ENCODE results near the gene NPM3.

Gene NPM3

DNA sequence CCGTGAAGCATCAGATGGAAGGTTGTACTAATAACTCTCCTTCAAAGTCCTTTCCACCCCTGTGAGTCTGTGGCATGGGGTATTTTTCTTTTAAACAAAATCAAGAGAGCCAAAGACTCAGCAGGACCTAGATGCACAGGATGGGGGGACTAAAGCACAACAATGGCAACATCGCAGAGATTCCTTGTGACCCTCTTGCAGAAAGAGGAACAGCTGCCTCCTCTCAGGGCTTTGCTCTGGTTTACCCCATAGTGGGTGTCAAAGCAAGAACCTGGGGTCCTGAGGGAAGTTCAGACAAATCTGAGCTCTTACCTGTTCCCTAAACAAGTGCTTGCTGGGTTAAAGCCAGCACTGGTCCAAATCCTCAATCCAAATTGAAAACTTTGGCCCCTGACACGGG, 46.6 kb downstream of the NPM3 start:
- DNase-seq = no peak
- Histone ChIP-seq H3K27me3 (replicated peaks; ENCODE audit: insufficient read depth, low read length) (no peaks in the 10 kb centered on the region), H4K20me1 (ENCODE audit: insufficient read depth, low read length) (no peaks in the 10 kb centered on the region), H3K9me2 (replicated peaks; ENCODE audit: insufficient read depth, low read length) (no peaks in the 10 kb centered on the region), H3K27ac (ENCODE audit: low read length) (no peak overlapping the region), H2AFZ (ENCODE audit: low read length) (no peak overlapping the region), H3K9me3 (replicated peaks; ENCODE audit: insufficient read depth, low read length) (no peaks in the 10 kb centered on the region), H3F3A (ENCODE audit: insufficient read depth, low read length) (no peaks in the 10 kb centered on the region), H3K79me2 (ENCODE audit: low read length) (no peaks in the 10 kb centered on the region), H3K4me1 (ENCODE audit: low read length) (no peaks in the 10 kb centered on the region), H3K4me2 (ENCODE audit: low read depth, low read length) (no peak overlapping the region), H3K4me3 (ENCODE audit: low read length) (no peak overlapping the region), H3K36me3 (replicated peaks; ENCODE audit: insufficient read depth, low read length) (no peaks in the 10 kb centered on the region), H3K9ac (ENCODE audit: low read length) (no peak overlapping the region)
- TF ChIP-seq EZH2 (optimal IDR thresholded peaks at IDR 0.05; ENCODE audit: low read depth, low read length) = no peak

DNA sequence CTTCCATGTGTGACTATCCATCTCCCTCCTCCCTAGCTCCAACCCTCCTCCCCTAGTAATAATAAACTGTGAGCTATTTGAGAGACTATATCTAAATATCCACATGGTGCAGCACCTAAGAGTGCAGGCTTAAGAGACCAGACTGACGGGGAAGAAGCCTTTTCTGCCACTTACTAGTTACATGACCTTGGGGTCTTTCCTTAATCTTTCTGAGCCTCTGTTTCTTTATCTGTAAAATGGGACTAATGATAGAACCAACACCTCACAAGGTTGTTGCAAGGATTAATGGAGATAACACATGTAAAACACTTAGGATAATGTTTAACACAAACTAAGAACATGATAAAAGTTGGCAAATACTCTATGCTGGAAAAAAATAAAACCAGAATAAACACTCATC, 51.1 kb downstream of the NPM3 start:
- no peaks in the 10 kb centered on the region for H3K9me3 ChIP-seq (replicated peaks; ENCODE audit: insufficient read depth, low read length)

More for the DNA sequence above, 51.1 kb downstream of the NPM3 start:
- Histone ChIP-seq H3K79me2 (ENCODE audit: low read length) (no peaks in the 10 kb centered on the region), H2AFZ (ENCODE audit: low read length) (no peak overlapping the region), H3K9ac (ENCODE audit: low read length) (no peak overlapping the region), H3K27me3 (replicated peaks; ENCODE audit: insufficient read depth, low read length) (no peaks in the 10 kb centered on the region), H4K20me1 (ENCODE audit: insufficient read depth, low read length) (no peaks in the 10 kb centered on the region), H3K9me2 (replicated peaks; ENCODE audit: insufficient read depth, low read length) (no peaks in the 10 kb centered on the region), H3K36me3 (replicated peaks; ENCODE audit: insufficient read depth, low read length) (no peaks in the 10 kb centered on the region), H3F3A (ENCODE audit: insufficient read depth, low read length) (no peaks in the 10 kb centered on the region), H3K27ac (ENCODE audit: low read length) (no peak overlapping the region), H3K4me2 (ENCODE audit: low read depth, low read length) (no peak overlapping the region), H3K4me1 (ENCODE audit: low read length) (no peaks in the 10 kb centered on the region), H3K4me3 (ENCODE audit: low read length) (no peak overlapping the region)
- TF ChIP-seq, protein P1, sequence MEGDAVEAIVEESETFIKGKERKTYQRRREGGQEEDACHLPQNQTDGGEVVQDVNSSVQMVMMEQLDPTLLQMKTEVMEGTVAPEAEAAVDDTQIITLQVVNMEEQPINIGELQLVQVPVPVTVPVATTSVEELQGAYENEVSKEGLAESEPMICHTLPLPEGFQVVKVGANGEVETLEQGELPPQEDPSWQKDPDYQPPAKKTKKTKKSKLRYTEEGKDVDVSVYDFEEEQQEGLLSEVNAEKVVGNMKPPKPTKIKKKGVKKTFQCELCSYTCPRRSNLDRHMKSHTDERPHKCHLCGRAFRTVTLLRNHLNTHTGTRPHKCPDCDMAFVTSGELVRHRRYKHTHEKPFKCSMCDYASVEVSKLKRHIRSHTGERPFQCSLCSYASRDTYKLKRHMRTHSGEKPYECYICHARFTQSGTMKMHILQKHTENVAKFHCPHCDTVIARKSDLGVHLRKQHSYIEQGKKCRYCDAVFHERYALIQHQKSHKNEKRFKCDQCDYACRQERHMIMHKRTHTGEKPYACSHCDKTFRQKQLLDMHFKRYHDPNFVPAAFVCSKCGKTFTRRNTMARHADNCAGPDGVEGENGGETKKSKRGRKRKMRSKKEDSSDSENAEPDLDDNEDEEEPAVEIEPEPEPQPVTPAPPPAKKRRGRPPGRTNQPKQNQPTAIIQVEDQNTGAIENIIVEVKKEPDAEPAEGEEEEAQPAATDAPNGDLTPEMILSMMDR (IDR thresholded peaks at IDR 0.05; ENCODE audit: low read length) = no peak
- TF ChIP-seq EZH2phosphoT487 (IDR thresholded peaks at IDR 0.05; ENCODE audit: low read length) = no peak
- TF ChIP-seq EZH2 (optimal IDR thresholded peaks at IDR 0.05; ENCODE audit: low read depth, low read length) = no peak
- DNase-seq = no peak
